CD4-positive, CD25-positive, alpha-beta regulatory T cell (primary cell): ENCODE results near the gene DSE. TPM values are rescaled to one million over a fixed set of nuclear protein-coding genes. Genes with fewer than 3 reads are reported as not detected.

Source experiments
- ATAC-seq, 2 donors: fragments of 150-1000 bp; cut with Tn5 transposase; one replicate each; pipeline ENCODE4 v1.10.0; 2021; ENCODE audit warnings: low read depth in 2 of 2, moderate number of reproducible peaks in 2 of 2, moderate library complexity in 1 of 2
- DNase-seq, 3 donors: peaks; one replicate each; pipeline versions ENCODE4 v3.0.0 to v3.0.0-alpha.2; 2012 to 2022; ENCODE audit warnings: mixed read lengths in 1 of 3
- H3K27ac ChIP-seq: one replicate; pipeline ENCODE4 v1.7.0; 2013; ENCODE audit warnings: mild to moderate bottlenecking, low read length; ENCODE audit not compliant: insufficient read depth, poor library complexity, severe bottlenecking
- H3K27me3 ChIP-seq: one replicate; pipeline ENCODE4 v1.7.0; 2013; ENCODE audit warnings: low read length; ENCODE audit not compliant: control insufficient read depth, insufficient read depth
- H3K36me3 ChIP-seq: one replicate; pipeline ENCODE4 v1.7.0; 2013; ENCODE audit warnings: mild to moderate bottlenecking, low read length, moderate library complexity; ENCODE audit not compliant: control insufficient read depth, insufficient read depth
- H3K4me1 ChIP-seq: 2 replicates; pipeline ENCODE4 v1.7.0; 2013; ENCODE audit warnings: mild to moderate bottlenecking, low read length; ENCODE audit not compliant: insufficient read depth, control insufficient read depth, poor library complexity, severe bottlenecking
- H3K4me3 ChIP-seq: one replicate; pipeline ENCODE4 v1.7.0; 2013; ENCODE audit warnings: low read depth, mild to moderate bottlenecking, low read length, moderate library complexity
- H3K9me3 ChIP-seq, 2 experiments: 1 replicate in 1 of 2; 2 replicates in 1 of 2; pipeline ENCODE4 v1.7.0; 2013; ENCODE audit warnings: low read length in 2 of 2, mild to moderate bottlenecking in 1 of 2, moderate library complexity in 1 of 2; ENCODE audit not compliant: control insufficient read depth in 2 of 2
- H3K27ac Mint-ChIP-seq, 3 donors: one replicate each; pipeline ENCODE4 v1.8.0; 2020 to 2022; ENCODE audit warnings: mild to moderate bottlenecking in 3 of 3, mixed read lengths in 3 of 3, moderate library complexity in 2 of 3
- H3K27me3 Mint-ChIP-seq: one replicate; pipeline ENCODE4 v1.8.0; 2022; ENCODE audit warnings: mild to moderate bottlenecking, mixed read lengths
- H3K36me3 Mint-ChIP-seq: one replicate; pipeline ENCODE4 v1.8.0; 2020; ENCODE audit warnings: mixed read lengths
- H3K4me1 Mint-ChIP-seq, 4 donors: one replicate each; pipeline ENCODE4 v1.8.0; 2020 to 2022; ENCODE audit warnings: mixed read lengths in 4 of 4, mild to moderate bottlenecking in 1 of 4
- H3K4me3 Mint-ChIP-seq, 4 donors: one replicate each; pipeline ENCODE4 v1.8.0; 2020 to 2022; ENCODE audit warnings: mild to moderate bottlenecking in 4 of 4, mixed read lengths in 4 of 4, moderate library complexity in 3 of 4
- H3K9me3 Mint-ChIP-seq, 7 donors: one replicate each; pipeline ENCODE4 v1.8.0; 2020 to 2022; ENCODE audit warnings: mixed read lengths in 7 of 7, mild to moderate bottlenecking in 3 of 7, moderate library complexity in 2 of 7
- polyA plus RNA-seq, 4 donors: library from polyadenylated mRNA; unstranded; fragments of 300-500 nt; fragmentation: Illumina TruSeq; gene quantifications; one replicate each; pipeline ENCODE4 v1.2.3, GENCODE V29; 2021
- total RNA-seq: library from RNA; stranded (reverse); gene quantifications from one replicate; pipeline ENCODE4 v1.2.3, GENCODE V29; 2022

DSE gene
- total and polyA plus RNA-seq, 5 donors from 2014 or later, result 1.9 to 10.2 (median 3.1) TPM

DNA sequence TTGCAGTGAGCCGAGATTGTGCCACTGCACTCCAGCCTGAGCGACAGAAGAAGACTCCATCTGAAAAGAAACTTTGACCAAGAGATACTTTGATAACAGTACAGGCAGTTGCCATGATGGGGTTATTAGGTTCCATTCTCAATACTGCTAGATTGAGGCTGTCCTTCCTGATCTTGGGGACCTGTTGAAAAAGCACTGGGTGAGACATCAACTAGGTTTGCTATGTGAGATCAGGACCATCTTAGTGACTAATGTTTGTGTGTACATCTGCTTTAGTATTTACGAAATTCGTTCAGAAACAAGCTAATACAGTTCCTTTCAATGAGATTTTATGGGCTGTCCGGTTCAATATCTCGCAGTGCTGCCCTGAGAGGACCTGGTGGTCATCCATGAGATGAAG, 2.6 kb downstream of the DSE start:
- peaks cover 0 to 18% (median 10%) of the 10 kb centered on the region in 4 donors for H3K4me1 Mint-ChIP-seq
- no peak for DNase-seq

DNA sequence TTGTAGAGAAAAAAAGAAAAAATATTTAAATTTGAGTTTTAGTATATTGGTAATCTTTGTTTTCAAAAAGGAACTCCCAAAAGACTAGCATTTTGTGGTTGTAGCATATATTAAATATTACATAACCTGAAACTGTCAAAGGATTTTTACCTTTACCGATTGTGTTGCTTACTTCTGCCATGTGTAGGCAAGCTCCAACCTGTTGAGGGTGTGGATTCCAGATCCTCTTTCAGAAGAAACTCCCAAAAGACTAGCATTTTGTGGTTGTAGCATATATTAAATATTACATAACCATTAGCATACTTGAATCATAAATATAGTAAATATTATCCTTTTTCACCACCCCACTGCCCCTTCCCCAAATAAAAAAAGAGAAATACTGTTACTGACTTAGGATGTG, 3.2 kb downstream of the DSE start:
- no peak overlapping the region for H3K27ac Mint-ChIP-seq
- Histone ChIP-seq H3K4me3 (no peak overlapping the region), H3K9me3 (no peaks in the 10 kb centered on the region), H3K36me3 (no peaks in the 10 kb centered on the region), H3K27ac (no peak overlapping the region), H3K4me1 (peaks cover 26% of the 10 kb centered on the region), H3K27me3 (peaks cover 12% of the 10 kb centered on the region)
- H3K4me3 Mint-ChIP-seq, result no peak overlapping the region
- H3K4me1 Mint-ChIP-seq, result peaks cover 0 to 18% (median 10%) of the 10 kb centered on the region in 4 donors
- no peak for ATAC-seq
- no peaks in the 10 kb centered on the region for H3K9me3 Mint-ChIP-seq
- H3K27me3 Mint-ChIP-seq, result peaks cover 42% of the 10 kb centered on the region
- H3K36me3 Mint-ChIP-seq, result no peaks in the 10 kb centered on the region
- no peak for DNase-seq

More for the DNA sequence above, 2.6 kb downstream of the DSE start:
- ATAC-seq, result no peak
- peaks cover 26% of the 10 kb centered on the region for H3K4me1 ChIP-seq
- Mint-ChIP-seq H3K27ac (no peak overlapping the region), H3K9me3 (no peaks in the 10 kb centered on the region), H3K36me3 (no peaks in the 10 kb centered on the region), H3K4me3 (peak overlapping the region in 1 of 4 donors; percentile 72), H3K27me3 (peaks cover 42% of the 10 kb centered on the region)
- H3K27me3 ChIP-seq, result peaks cover 12% of the 10 kb centered on the region
- H3K4me3 ChIP-seq, result no peak overlapping the region
- no peaks in the 10 kb centered on the region for H3K36me3 ChIP-seq
- H3K9me3 ChIP-seq, result no peaks in the 10 kb centered on the region
- no peak overlapping the region for H3K27ac ChIP-seq

DNA sequence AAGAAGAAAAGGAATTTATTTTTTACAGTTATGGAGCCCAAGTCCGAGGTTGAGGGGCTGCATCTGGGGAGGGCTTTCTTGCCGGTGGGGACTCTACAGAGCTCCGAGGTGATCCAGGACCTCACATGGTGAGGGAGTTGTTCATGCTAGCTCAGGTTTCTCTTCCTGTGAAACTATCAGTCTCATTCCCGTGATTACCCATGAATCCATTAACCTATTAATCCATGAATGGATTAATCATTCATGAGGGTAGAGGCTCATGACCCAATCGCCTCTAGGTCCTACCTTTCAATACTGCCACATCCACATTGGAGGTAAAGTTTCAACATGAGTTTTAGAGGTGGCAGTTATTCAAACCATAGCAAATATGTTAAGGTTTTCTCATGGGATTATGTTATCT, 3.8 kb downstream of the DSE start:
- H3K4me3 ChIP-seq, result no peak overlapping the region
- no peaks in the 10 kb centered on the region for H3K36me3 ChIP-seq
- ATAC-seq (no peak), DNase-seq (no peak)
- peaks cover 40% of the 10 kb centered on the region for H3K27me3 Mint-ChIP-seq
- H3K27me3 ChIP-seq, result peaks cover 12% of the 10 kb centered on the region
- H3K9me3 ChIP-seq, result no peaks in the 10 kb centered on the region
- H3K4me1 Mint-ChIP-seq, result peaks cover 0 to 15% (median 8%) of the 10 kb centered on the region in 4 donors
- H3K27ac Mint-ChIP-seq, result no peak overlapping the region
- H3K27ac ChIP-seq, result no peak overlapping the region
- H3K4me3 Mint-ChIP-seq, result no peak overlapping the region
- H3K36me3 Mint-ChIP-seq, result no peaks in the 10 kb centered on the region
- peaks cover 23% of the 10 kb centered on the region for H3K4me1 ChIP-seq
- H3K9me3 Mint-ChIP-seq, result no peaks in the 10 kb centered on the region

DNA sequence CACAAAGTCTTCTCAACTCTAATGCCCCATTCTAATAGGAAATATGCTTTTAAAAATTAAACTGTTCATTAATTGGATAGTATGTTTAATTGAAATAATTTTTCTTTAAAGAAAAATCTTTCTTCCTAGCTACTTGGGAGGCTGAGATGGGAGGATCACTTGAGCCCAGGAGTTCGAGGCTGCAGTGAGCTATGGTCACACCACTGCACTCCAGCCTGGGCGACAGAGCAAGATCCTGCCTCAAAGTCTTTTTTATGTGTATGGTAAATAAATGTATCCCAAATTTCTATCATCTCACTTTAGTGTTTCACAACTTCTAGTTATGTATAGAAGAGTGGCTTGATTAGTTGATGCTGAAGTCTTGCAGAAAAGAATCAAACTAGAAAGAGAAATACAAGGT, 4.5 kb downstream of the DSE start:
- Histone ChIP-seq H3K36me3 (no peaks in the 10 kb centered on the region), H3K27me3 (peaks cover 12% of the 10 kb centered on the region), H3K27ac (no peak overlapping the region), H3K9me3 (no peaks in the 10 kb centered on the region), H3K4me3 (no peak overlapping the region), H3K4me1 (peaks cover 16% of the 10 kb centered on the region)
- H3K9me3 Mint-ChIP-seq, result no peaks in the 10 kb centered on the region
- no peak overlapping the region for H3K27ac Mint-ChIP-seq
- H3K4me1 Mint-ChIP-seq, result peaks cover 0 to 8% (median 1%) of the 10 kb centered on the region in 4 donors
- H3K4me3 Mint-ChIP-seq, result no peak overlapping the region
- no peaks in the 10 kb centered on the region for H3K36me3 Mint-ChIP-seq
- ATAC-seq (no peak), DNase-seq (no peak)
- peaks cover 34% of the 10 kb centered on the region for H3K27me3 Mint-ChIP-seq

DNA sequence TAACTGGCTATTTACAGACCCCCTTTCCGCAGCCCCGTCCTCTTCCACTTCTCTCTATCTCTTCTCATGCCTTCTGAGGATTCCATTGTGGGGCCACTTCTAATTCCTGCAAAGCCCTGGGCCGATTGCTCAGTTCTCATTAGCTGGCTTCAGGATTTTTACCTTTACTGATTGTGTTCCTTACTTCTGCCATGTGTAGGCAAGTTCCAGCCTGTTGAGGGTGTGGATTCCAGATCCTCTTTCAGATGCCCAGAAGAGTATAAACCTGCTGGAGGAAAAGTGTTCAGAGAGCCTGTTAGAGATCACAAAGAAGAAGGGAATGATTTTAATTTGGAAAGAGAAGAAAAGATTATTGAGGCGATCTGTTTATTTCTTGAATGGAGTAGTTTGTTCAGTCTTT, 5.4 kb downstream of the DSE start:
- no peaks in the 10 kb centered on the region for H3K9me3 ChIP-seq
- H3K9me3 Mint-ChIP-seq, result no peaks in the 10 kb centered on the region
- peaks cover 0 to 6% (median 0%) of the 10 kb centered on the region in 4 donors for H3K4me1 Mint-ChIP-seq
- DNase-seq (no peak), ATAC-seq (no peak)
- H3K27me3 Mint-ChIP-seq, result peaks cover 30% of the 10 kb centered on the region
- H3K27ac Mint-ChIP-seq, result no peak overlapping the region
- no peak overlapping the region for H3K27ac ChIP-seq
- H3K36me3 Mint-ChIP-seq, result no peaks in the 10 kb centered on the region
- H3K36me3 ChIP-seq, result no peaks in the 10 kb centered on the region
- H3K4me3 ChIP-seq, result no peak overlapping the region
- H3K4me1 ChIP-seq, result peaks cover 9% of the 10 kb centered on the region
- H3K27me3 ChIP-seq, result peaks cover 12% of the 10 kb centered on the region
- H3K4me3 Mint-ChIP-seq, result peak overlapping the region in 1 of 4 donors; percentile 3

DNA sequence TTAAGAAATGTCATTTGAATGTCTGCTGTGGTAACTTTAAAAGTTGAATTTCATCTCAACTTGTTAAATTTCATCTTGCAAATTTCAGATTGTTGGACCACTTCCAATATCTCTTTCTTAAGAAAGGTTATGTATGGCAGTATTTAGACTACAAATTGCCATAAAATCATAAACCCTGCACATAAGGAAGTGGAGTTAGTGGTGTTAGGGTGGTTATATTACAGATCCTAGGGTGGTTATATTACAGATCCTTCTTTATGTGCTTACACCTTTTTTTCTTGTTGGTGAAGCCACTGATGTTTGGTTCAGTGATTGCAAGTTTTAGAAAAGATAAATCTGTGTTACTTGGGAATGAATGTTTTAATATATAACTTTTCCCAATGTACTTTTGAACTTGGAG, 9.0 kb downstream of the DSE start:
- no peak for ATAC-seq
- H3K27me3 Mint-ChIP-seq, result peaks cover 11% of the 10 kb centered on the region

DNA sequence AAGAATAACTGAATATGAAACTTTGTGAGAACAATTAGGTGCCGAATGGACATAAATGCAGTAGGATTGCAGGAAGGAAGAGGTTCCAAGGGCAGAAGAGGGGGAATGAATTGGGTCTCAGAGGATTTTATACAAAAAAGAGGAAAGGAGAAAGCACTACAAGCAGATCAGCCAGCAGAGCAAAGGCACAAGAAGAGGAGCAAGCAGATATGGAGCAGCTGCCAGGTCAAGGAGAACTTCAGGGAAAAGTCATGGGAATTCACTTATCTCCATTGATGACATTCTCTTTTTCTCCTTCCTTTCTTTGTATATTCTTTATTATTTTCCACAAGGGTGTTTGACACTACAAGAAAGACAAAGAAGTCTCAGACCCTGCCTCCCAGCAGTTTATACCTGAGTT, 9.6 kb downstream of the DSE start:
- Histone ChIP-seq H3K9me3 (no peaks in the 10 kb centered on the region), H3K27me3 (no peaks in the 10 kb centered on the region), H3K27ac (no peak overlapping the region), H3K4me1 (no peaks in the 10 kb centered on the region), H3K4me3 (no peak overlapping the region), H3K36me3 (no peaks in the 10 kb centered on the region)
- no peaks in the 10 kb centered on the region for H3K9me3 Mint-ChIP-seq
- no peaks in the 10 kb centered on the region for H3K4me1 Mint-ChIP-seq
- peak overlapping the region in 1 of 4 donors; percentile 3 for H3K4me3 Mint-ChIP-seq
- H3K27me3 Mint-ChIP-seq, result peaks cover 11% of the 10 kb centered on the region
- no peak for DNase-seq
- no peak for ATAC-seq
- H3K36me3 Mint-ChIP-seq, result no peaks in the 10 kb centered on the region
- H3K27ac Mint-ChIP-seq, result no peak overlapping the region

More for the DNA sequence above, 9.0 kb downstream of the DSE start:
- Mint-ChIP-seq H3K36me3 (no peaks in the 10 kb centered on the region), H3K9me3 (no peaks in the 10 kb centered on the region), H3K4me3 (no peak overlapping the region), H3K4me1 (no peaks in the 10 kb centered on the region), H3K27ac (no peak overlapping the region)
- H3K4me1 ChIP-seq, result no peaks in the 10 kb centered on the region
- no peak for DNase-seq
- no peaks in the 10 kb centered on the region for H3K9me3 ChIP-seq
- H3K4me3 ChIP-seq, result no peak overlapping the region
- H3K27ac ChIP-seq, result no peak overlapping the region
- no peaks in the 10 kb centered on the region for H3K27me3 ChIP-seq
- no peaks in the 10 kb centered on the region for H3K36me3 ChIP-seq

DNA sequence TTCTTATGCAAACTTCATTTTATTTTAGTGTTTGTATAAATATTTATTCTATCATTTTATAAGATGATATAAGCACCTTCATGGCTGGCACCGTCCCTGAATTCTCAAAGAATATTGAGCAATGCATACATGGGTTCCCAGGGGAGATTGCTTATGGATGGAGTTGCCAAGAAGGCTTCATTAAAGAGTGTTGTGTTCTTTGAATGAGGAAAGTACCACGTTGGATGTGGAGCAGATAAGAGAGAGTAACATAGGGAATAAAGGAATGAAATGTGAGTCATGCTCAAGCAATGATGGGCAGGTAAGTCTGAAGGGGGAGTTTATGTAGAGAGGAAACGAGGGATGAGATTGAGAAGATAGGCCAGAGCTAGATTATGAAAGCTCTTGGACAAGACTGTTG, 10.3 kb downstream of the DSE start:
- H3K9me3 ChIP-seq, result no peaks in the 10 kb centered on the region
- no peak overlapping the region for H3K4me3 ChIP-seq
- no peaks in the 10 kb centered on the region for H3K36me3 ChIP-seq
- Mint-ChIP-seq H3K4me3 (no peak overlapping the region), H3K4me1 (no peaks in the 10 kb centered on the region), H3K36me3 (no peaks in the 10 kb centered on the region), H3K9me3 (no peaks in the 10 kb centered on the region), H3K27ac (no peak overlapping the region), H3K27me3 (peaks cover 9% of the 10 kb centered on the region)
- ATAC-seq (no peak), DNase-seq (no peak)
- H3K4me1 ChIP-seq, result no peaks in the 10 kb centered on the region
- H3K27ac ChIP-seq, result no peak overlapping the region
- no peaks in the 10 kb centered on the region for H3K27me3 ChIP-seq
